ENCODE results near the gene LCNL1. TPM values are rescaled to one million over a fixed set of nuclear protein-coding genes. Genes with fewer than 3 reads are reported as not detected.

The LCNL1 gene
- total RNA-seq, 2 donors from 2014 or later: 0.41 to 22.5 TPM

DNA sequence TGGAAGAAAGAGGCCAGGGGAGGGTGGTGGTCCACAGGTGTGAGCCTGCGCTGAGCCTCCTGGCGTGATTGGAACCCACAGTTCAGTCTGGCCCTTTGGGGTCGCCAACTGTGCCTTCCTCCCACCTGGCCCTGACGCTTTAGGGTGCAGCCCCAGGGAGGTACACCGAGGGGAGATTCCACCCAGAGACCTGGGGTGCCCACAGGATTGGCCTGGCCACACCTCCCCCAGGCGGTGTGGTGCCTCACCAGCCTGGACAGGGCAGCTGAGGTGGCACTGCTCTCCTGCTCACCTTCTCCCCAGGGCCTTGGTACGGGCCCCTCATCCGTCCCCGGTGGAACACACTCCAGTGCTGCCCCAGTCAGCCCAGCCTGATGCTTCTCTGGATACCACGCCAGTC, 14.6 kb downstream of the LCNL1 start:
- H3K4me1 ChIP-seq (replicated peaks): peaks cover 21% of the 10 kb centered on the region
- H3K9me3 ChIP-seq: no peaks in the 10 kb centered on the region
- 83% methylated on average over 9 of the region's 10 CpGs for WGBS
- H3K27me3 ChIP-seq (replicated peaks; ENCODE audit: insufficient read depth): no peaks in the 10 kb centered on the region
- TF ChIP-seq, protein P1, sequence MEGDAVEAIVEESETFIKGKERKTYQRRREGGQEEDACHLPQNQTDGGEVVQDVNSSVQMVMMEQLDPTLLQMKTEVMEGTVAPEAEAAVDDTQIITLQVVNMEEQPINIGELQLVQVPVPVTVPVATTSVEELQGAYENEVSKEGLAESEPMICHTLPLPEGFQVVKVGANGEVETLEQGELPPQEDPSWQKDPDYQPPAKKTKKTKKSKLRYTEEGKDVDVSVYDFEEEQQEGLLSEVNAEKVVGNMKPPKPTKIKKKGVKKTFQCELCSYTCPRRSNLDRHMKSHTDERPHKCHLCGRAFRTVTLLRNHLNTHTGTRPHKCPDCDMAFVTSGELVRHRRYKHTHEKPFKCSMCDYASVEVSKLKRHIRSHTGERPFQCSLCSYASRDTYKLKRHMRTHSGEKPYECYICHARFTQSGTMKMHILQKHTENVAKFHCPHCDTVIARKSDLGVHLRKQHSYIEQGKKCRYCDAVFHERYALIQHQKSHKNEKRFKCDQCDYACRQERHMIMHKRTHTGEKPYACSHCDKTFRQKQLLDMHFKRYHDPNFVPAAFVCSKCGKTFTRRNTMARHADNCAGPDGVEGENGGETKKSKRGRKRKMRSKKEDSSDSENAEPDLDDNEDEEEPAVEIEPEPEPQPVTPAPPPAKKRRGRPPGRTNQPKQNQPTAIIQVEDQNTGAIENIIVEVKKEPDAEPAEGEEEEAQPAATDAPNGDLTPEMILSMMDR (IDR thresholded peaks at IDR 0.05): no peak
- TF ChIP-seq POLR2A (IDR thresholded peaks at IDR 0.05): no peak
- no peak for TF ChIP-seq POLR2AphosphoS5 (IDR thresholded peaks at IDR 0.05)
- no peak overlapping the region for H3K27ac ChIP-seq
- no peaks in the 10 kb centered on the region for H3K36me3 ChIP-seq
- DNase-seq (ENCODE audit: low spot score): no peak
- intact Hi-C loops (cut with DNase I): no loop called here
- no peak overlapping the region for H3K4me3 ChIP-seq

DNA sequence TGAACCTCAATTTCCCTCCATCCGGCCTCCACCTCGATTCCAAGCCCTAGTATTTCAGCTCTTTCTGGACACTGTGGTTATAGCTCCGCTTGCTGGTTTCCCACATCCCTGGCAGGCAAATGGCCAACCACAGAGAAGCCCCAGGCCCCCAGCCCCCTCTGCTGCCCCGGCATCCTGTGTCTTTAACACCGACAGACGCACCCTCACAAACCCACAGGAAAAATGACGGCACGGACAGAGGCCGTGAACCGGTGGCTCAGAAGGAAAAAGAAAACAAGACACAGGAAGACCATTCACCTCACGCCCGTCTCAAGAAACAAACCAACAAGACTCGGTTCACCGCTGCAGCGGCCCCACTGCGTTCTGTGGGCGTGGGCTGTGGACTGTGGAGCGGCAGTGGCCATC, 15.0 kb downstream of the LCNL1 start:
- DNase-seq (ENCODE audit: low spot score): no peak
- TF ChIP-seq, protein P1 (IDR thresholded peaks at IDR 0.05): no peak
- no peak for TF ChIP-seq POLR2A (IDR thresholded peaks at IDR 0.05)
- no peak for TF ChIP-seq POLR2AphosphoS5 (IDR thresholded peaks at IDR 0.05)
- H3K36me3 ChIP-seq: no peaks in the 10 kb centered on the region
- no peak overlapping the region for H3K4me3 ChIP-seq
- no peaks in the 10 kb centered on the region for H3K9me3 ChIP-seq
- 83% methylated on average over 18 of the region's 18 CpGs for WGBS
- peaks cover 19% of the 10 kb centered on the region for H3K4me1 ChIP-seq (replicated peaks)
- intact Hi-C loops (cut with DNase I): no loop called here
- no peaks in the 10 kb centered on the region for H3K27me3 ChIP-seq (replicated peaks; ENCODE audit: insufficient read depth)
- no peak overlapping the region for H3K27ac ChIP-seq

DNA sequence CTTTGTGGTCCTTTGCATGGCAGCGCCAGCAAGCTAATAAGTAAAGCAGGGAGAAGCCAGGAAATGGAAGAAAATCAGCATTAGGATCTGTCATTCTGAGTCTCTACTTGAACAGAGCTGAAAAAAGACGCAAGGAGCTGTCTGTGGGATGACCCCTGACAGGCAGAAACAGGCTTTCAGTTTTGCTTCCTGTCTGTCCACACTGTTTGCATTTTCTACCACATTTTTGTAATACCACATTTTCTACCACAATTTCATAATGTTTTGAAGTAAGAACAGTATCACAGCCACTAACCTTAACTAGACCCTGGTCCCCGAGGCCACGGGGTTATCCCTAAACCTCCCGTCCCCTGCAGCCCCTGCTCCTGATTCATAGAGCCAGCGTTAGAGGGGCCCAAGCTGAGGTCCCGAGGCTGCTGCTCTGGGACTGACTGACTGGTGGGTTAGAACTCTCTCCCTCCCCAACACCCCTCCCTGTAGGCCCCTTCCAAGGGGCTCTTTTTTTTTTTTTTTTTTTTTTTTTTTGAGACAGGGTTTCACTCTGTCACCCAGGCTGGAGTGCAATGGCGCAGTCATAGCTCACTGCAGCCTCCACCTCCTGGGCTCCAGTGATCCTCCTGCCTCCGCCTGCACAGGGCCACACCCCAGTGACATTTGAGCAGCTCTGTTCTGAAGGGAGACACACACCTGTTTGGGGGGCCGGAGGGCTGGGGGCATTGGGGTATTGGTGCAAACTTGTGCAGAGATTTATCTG, 17.6 kb downstream of the LCNL1 start:
- intact Hi-C loops (cut with DNase I): no loop called here

DNA sequence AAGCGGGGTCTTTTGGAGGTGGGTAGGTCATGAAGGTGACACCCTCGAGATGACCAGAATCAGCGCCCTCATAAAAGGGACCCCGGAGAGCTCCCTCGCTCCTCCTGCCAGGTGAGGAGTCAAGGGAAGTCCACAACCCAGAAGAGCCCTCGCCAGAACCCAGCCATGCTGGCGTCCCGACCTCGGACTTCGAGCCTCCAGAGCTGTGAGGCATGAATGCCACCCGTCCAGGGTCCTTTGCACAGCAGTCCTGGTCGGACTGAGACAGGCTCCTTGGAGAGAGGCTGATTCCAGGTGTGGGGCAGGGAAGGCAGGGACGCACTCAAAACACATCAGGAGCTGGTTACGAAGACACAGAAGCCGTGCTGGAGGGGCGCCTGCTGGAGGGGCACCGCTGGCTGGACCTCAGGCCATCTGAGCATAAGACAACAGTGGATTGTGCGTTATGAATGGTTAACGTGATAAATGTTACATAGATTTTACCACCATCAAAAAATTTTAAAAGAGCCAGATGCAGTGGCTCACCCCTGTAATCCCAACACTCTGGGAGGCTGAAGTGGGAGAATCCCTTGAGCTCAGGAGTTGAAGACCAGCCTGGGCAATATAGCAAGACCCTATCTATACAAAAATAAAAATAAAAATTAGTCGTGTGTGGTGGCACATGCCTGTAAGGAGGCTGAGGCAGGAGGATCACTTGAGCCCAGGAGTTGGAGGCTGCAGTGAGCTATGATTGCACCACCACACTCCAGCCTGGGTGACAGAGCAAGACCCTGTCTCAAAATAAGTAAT, 19.3 kb downstream of the LCNL1 start:
- Histone ChIP-seq H3K4me3 (no peak overlapping the region), H3K9me3 (no peaks in the 10 kb centered on the region), H3K27ac (no peak overlapping the region), H3K36me3 (no peaks in the 10 kb centered on the region), H3K4me1 (replicated peaks) (no peaks in the 10 kb centered on the region), H3K27me3 (replicated peaks; ENCODE audit: insufficient read depth) (no peaks in the 10 kb centered on the region)
- WGBS: 84% methylated on average over 20 of the region's 20 CpGs
- intact Hi-C loops (cut with DNase I): no loop called here
- no peak for TF ChIP-seq POLR2A (IDR thresholded peaks at IDR 0.05)
- no peak for TF ChIP-seq POLR2AphosphoS5 (IDR thresholded peaks at IDR 0.05)
- TF ChIP-seq, protein P1 (IDR thresholded peaks at IDR 0.05): no peak
- no peak for DNase-seq (ENCODE audit: low spot score)

More for the DNA sequence above, 17.6 kb downstream of the LCNL1 start:
- Histone ChIP-seq H3K27ac (no peak overlapping the region), H3K4me3 (no peak overlapping the region), H3K9me3 (no peaks in the 10 kb centered on the region), H3K36me3 (no peaks in the 10 kb centered on the region), H3K27me3 (replicated peaks; ENCODE audit: insufficient read depth) (no peaks in the 10 kb centered on the region), H3K4me1 (replicated peaks) (peaks cover 12% of the 10 kb centered on the region)
- WGBS: 61% methylated on average over 10 of the region's 10 CpGs
- TF ChIP-seq POLR2AphosphoS5 (IDR thresholded peaks at IDR 0.05): no peak
- no peak for TF ChIP-seq POLR2A (IDR thresholded peaks at IDR 0.05)
- TF ChIP-seq, protein P1 (IDR thresholded peaks at IDR 0.05): no peak
- no peak for DNase-seq (ENCODE audit: low spot score)

All from prostate gland (tissue), 2 donors.